ENCODE measurements around the gene PDZD7. TPM values are rescaled to one million over a fixed set of nuclear protein-coding genes. Genes with fewer than 3 reads are reported as not detected.

Gene PDZD7
- total and polyA plus RNA-seq, 2 of the 8 experiments (the other 6 are each of a cell fraction or from before 2014, with no cell fraction given) = 0.88 to 1.6 TPM

DNA sequence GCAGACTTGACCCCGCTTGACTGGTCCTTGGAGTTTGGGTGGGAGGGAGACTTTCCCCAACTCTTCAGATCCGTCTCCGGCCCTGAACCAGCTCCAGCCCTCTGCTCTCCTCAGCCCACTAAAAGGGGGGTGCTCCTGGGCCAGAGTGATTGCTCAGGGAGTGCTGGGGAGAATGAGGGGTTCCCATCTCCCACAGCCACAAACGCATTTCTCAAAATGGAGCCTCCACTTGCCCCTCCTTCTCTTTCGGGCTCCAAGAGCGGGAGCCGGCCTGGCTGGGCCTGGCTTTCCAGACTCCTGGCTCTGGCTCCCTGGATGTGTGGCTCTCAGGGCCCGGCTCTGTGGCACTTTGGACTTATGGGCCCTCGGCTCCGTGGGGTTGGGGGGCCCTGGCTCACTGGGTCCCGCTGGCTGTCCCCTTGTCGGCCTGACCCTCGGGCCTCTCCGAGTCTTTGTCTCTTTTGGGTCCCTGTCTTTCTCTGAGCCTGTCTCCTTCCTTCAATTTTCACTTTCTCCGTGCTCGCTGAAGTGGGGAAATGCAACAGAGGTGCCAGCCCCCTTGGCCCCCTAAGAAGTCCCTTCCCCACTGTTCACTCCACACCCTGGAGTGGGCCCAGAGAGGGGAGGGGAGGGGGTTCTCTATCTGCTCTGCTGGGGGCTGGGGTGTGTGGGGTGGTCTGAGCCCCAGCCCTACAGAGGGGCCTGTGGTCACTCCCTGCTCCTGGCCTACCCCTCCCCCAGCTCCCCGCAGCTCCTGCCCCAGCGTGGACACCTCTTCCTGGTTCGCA lies 30.6 kb downstream of the PDZD7 start:
- Histone ChIP-seq H3K9me3 (ENCODE audit: insufficient read depth in 2 of 2, low read depth in 1 of 2, low read length in 1 of 2) (no peaks in the 10 kb centered on the region), H3K4ac (replicated peaks; ENCODE audit: insufficient read length, low read depth, low read length) (peak overlapping the region; percentile 44), H3K14ac (ENCODE audit: insufficient read length) (no peak overlapping the region), H3K79me1 (ENCODE audit: low read depth, low read length) (peaks cover 6% of the 10 kb centered on the region; the same call in 1 of the 2 replicates), H4K20me1 (replicated peaks in 1 of 2; ENCODE audit: control insufficient read depth in 1 of 2, insufficient read depth in 2 of 2, low read length in 2 of 2) (peaks cover 0 to 11% of the 10 kb centered on the region in 2 experiments), H3K56ac (replicated peaks; ENCODE audit: insufficient read length, low read depth, low read length) (peak overlapping the region; percentile 62), H2AFZ (ENCODE audit: low read length) (no peak overlapping the region), H2AK5ac (ENCODE audit: low read depth, low read length) (no peak overlapping the region; the same call in 1 of the 2 replicates), H4K8ac (ENCODE audit: extremely low read depth, insufficient read depth, low read length) (peak overlapping the region; percentile 97; the same call in 1 of the 2 replicates), H2BK15ac (ENCODE audit: low read length) (peak overlapping the region; percentile 48; the same call in 1 of the 2 replicates), H4K5ac (ENCODE audit: insufficient read length, low read depth, low read length) (peak overlapping the region; percentile 31), H3K23me2 (ENCODE audit: low read depth, low read length) (peaks cover 17% of the 10 kb centered on the region), H3K4me1 (replicated peaks in 1 of 4; ENCODE audit: control insufficient read depth in 3 of 4, insufficient read depth in 4 of 4, low read length in 3 of 4) (peaks cover 4 to 24% (median 14%) of the 10 kb centered on the region in 4 experiments), H2BK120ac (replicated peaks; ENCODE audit: low read depth, low read length) (no peak overlapping the region), H4K91ac (replicated peaks; ENCODE audit: insufficient read length, low read length) (peak overlapping the region; percentile 41), H3K23ac (ENCODE audit: insufficient read length) (no peak overlapping the region), H3K27me3 (replicated peaks in 1 of 4; ENCODE audit: control insufficient read depth in 3 of 4, extremely low read depth in 1 of 4, insufficient read depth in 3 of 4, low read length in 3 of 4) (no peaks in the 10 kb centered on the region), H3K9ac (replicated peaks in 1 of 4; ENCODE audit: extremely low read depth in 1 of 4, low read depth in 3 of 4, low read length in 3 of 4) (peak overlapping the region; percentile 80 to 94 (median 88)), H3K79me2 (ENCODE audit: control insufficient read depth in 1 of 2, insufficient read depth in 2 of 2, low read length in 2 of 2) (peaks cover 0 to 33% of the 10 kb centered on the region in 2 experiments; a peak in 2 of 4 replicates), H2BK5ac (ENCODE audit: low read depth, low read length) (peak overlapping the region; percentile 64), H3K4me3 (ENCODE audit: extremely low read depth in 1 of 4, insufficient read depth in 2 of 4, low read depth in 3 of 4, low read length in 4 of 4) (peak overlapping the region; percentile 60 to 90 (median 74)), H3K27ac (ENCODE audit: low read depth, low read length) (peak overlapping the region; percentile 84), H3K18ac (ENCODE audit: extremely low read depth, low read length) (peak overlapping the region; percentile 86), H2BK20ac (ENCODE audit: low read length) (no peak overlapping the region), H2BK12ac (ENCODE audit: low read depth, low read length) (no peak overlapping the region), H3K4me2 (ENCODE audit: insufficient read depth in 1 of 2, low read depth in 2 of 2, low read length in 2 of 2) (peak overlapping the region; percentile 90 to 93), H3K36me3 (ENCODE audit: control insufficient read depth in 2 of 4, insufficient read depth in 4 of 4, low read length in 3 of 4) (peaks cover 5 to 24% (median 17%) of the 10 kb centered on the region in 4 experiments; a peak in 7 of 8 replicates)
- WGBS, 2 experiments (ENCODE audit: extremely low coverage in 1 of 2, insufficient coverage in 1 of 2, insufficient read length in 1 of 2, insufficient replicate concordance in 2 of 2, low coverage in 1 of 2, low lambda C conversion rate in 2 of 2, missing lambda C conversion rate in 1 of 2) = 20% methylated on average over 15 of the region's 19 CpGs; no CpG with 5 or more reads in 1 of the 2 experiments
- FAIRE-seq (no peak), DNase-seq (ENCODE audit: low read depth in 1 of 2, low spot score in 2 of 2) (peak in 1 of 2 experiments; percentile 63)
- ChIA-PET CTCF (ENCODE audit: partially characterized antibody) (interaction anchor here (1.0 to 26.8 kb wide), 6 partner anchors 7 to 121 kb away, joined by 3 to 464 read pairs (median 5); no protein-coding TSS in a partner anchor), POLR2A (ENCODE audit: partially characterized antibody) (interaction anchor here (1.2 to 12.6 kb wide), 6 partner anchors 9 to 33 kb away, joined by 3 to 143 read pairs (median 19); partner anchors contain the start of genes MRPL43 and TWNK)
- TF ChIP-seq POLR2A (IDR thresholded peaks at IDR 0.05; ENCODE audit: control extremely low read depth in 1 of 2, low read depth in 2 of 2, low read length in 2 of 2) (peak in 1 of 2 experiments; percentile 47; a peak in 2 of 3 replicates), ZNF274 (IDR thresholded peaks at IDR 0.05; ENCODE audit: borderline replicate concordance, extremely low read depth, low read length) (no peak), KDM4A (IDR thresholded peaks at IDR 0.05; ENCODE audit: low read depth, low read length, severe bottlenecking) (peak; percentile 35), POU5F1 (IDR thresholded peaks at IDR 0.05; ENCODE audit: low read depth, low read length) (no peak), JUN (IDR thresholded peaks at IDR 0.05; ENCODE audit: low read depth, low read length) (no peak), YY1 (IDR thresholded peaks at IDR 0.05; ENCODE audit: low read depth, low read length) (peak; percentile 66), CHD2 (IDR thresholded peaks at IDR 0.05; ENCODE audit: low read length) (no peak), MAFK (IDR thresholded peaks at IDR 0.05; ENCODE audit: low read depth, low read length) (no peak), RAD21 (IDR thresholded peaks at IDR 0.05 in 1 of 2, conservative IDR thresholded peaks at IDR 0.05 in 1 of 2; ENCODE audit: low read depth in 2 of 2, low read length in 2 of 2) (no peak), KDM1A (IDR thresholded peaks at IDR 0.05; ENCODE audit: borderline replicate concordance, low read length) (no peak), RNF2 (IDR thresholded peaks at IDR 0.05; ENCODE audit: borderline replicate concordance, low read depth, low read length, missing control alignments, poor library complexity, severe bottlenecking) (no peak)

All from H1 (cell line).